IPS-15b (cell line): ENCODE data around the gene LIN28B.

Source experiments
- H3K27me3 ChIP-seq: one replicate; pipeline ENCODE4 v1.6.1; 2013; ENCODE audit warnings: low read length; ENCODE audit not compliant: control insufficient read depth, insufficient read depth
- H3K36me3 ChIP-seq: one replicate; pipeline ENCODE4 v1.6.1; 2013; ENCODE audit warnings: low read length; ENCODE audit not compliant: control insufficient read depth, insufficient read depth
- H3K4me1 ChIP-seq: one replicate; pipeline ENCODE4 v1.6.1; 2013; ENCODE audit warnings: mild to moderate bottlenecking, low read length; ENCODE audit not compliant: control insufficient read depth, insufficient read depth
- H3K4me3 ChIP-seq: one replicate; pipeline ENCODE4 v1.5.1; 2013; ENCODE audit warnings: low read depth, low read length
- H3K9ac ChIP-seq: one replicate; pipeline ENCODE4 v1.6.1; 2013; ENCODE audit warnings: low read depth, mild to moderate bottlenecking, low read length
- H3K9me3 ChIP-seq: one replicate; pipeline ENCODE4 v1.6.1; 2013; ENCODE audit warnings: mild to moderate bottlenecking, low read length; ENCODE audit not compliant: control insufficient read depth, insufficient read depth

LIN28B gene

DNA sequence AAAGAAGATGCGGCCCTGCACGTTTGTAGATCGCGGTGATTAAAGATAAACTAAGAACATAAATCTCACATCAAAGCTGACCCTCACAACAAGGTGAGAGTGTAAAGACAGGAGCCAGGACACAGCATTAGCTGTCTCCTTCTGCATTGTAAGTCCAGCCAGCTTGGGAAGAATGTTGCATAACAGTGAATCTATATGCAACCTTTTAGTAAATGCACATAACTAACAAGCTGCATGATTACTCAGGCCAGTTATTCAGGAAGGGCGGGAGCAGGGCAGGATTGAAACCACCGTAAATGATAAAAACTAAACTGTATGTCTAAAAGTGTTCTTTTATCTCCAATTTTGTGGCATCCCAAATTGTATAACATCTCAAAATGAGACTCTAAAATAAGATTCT is 165.8 kb downstream of the LIN28B start:
- Histone ChIP-seq H3K36me3 (peaks cover 2% of the 10 kb centered on the region), H3K27me3 (no peaks in the 10 kb centered on the region), H3K9me3 (no peaks in the 10 kb centered on the region), H3K4me3 (no peak overlapping the region), H3K4me1 (peaks cover 3% of the 10 kb centered on the region), H3K9ac (no peak overlapping the region)
